ENCODE results near the gene DOCK11. TPM values are rescaled to one million over a fixed set of nuclear protein-coding genes. Genes with fewer than 3 reads are reported as not detected.

Gene DOCK11
- total and polyA plus RNA-seq, 2 donors (not counting 1 experiment from before 2014, with no cell fraction given) = 31.0 to 83.5 TPM

GRCh38 chrX:118528071-118528737 is 32.6 kb downstream of the DOCK11 start:
- Histone ChIP-seq H3K79me2 (ENCODE audit: control insufficient read depth, insufficient read depth, low read length) (peaks cover 82% of the 10 kb centered on the region), H3K4me2 (replicated peaks; ENCODE audit: low read depth, low read length, poor library complexity, severe bottlenecking) (peak overlapping the region; percentile 72), H4K20me1 (ENCODE audit: control insufficient read depth, insufficient read depth, low read length, poor library complexity, severe bottlenecking) (no peaks in the 10 kb centered on the region), H3K9ac (ENCODE audit: low read length) (peak overlapping the region; percentile 69), H3K27me3 (replicated peaks in 1 of 4; ENCODE audit: control extremely low read depth in 1 of 4, control insufficient read depth in 3 of 4, insufficient read depth in 4 of 4, low read length in 3 of 4) (no peaks in the 10 kb centered on the region), H3K36me3 (replicated peaks in 1 of 2; ENCODE audit: control extremely low read depth in 1 of 2, control insufficient read depth in 1 of 2, extremely low read depth in 1 of 2, insufficient read depth in 2 of 2, low read length in 1 of 2) (peaks cover 0 to 3% of the 10 kb centered on the region in 2 experiments), H3K27ac (ENCODE audit: low read length in 2 of 2) (peak overlapping the region; percentile 78 to 87), H2AFZ (ENCODE audit: insufficient read depth, low read depth, low read length, poor library complexity, severe bottlenecking) (peak overlapping the region; percentile 73), H3K9me3 (ENCODE audit: control extremely low read depth in 1 of 3, control insufficient read depth in 2 of 3, insufficient read depth in 1 of 3, low read length in 2 of 3) (no peaks in the 10 kb centered on the region), H3K4me1 (ENCODE audit: control insufficient read depth in 2 of 2, insufficient read depth in 2 of 2, low read length in 2 of 2) (peaks cover 60 to 67% of the 10 kb centered on the region in 2 donors), H3K4me3 (ENCODE audit: control extremely low read depth in 1 of 5, extremely low read depth in 1 of 5, insufficient read depth in 1 of 5, low read depth in 2 of 5, low read length in 4 of 5) (peak overlapping the region; percentile 19 to 68 (median 52))
- no peaks in the 10 kb centered on the region for H3K27me3 Mint-ChIP-seq
- ChIA-PET POLR2A (interaction anchor here (1.9 kb wide), 1 partner anchor 32 kb away, joined by 4 read pairs; no protein-coding TSS in a partner anchor), CTCF (interaction anchor here (0.6 to 1.6 kb wide), 4 partner anchors 10 to 99 kb away, joined by 3 to 4 read pairs (median 3); partner anchors contain the start of gene DOCK11)
- 40% methylated on average over 2 of the region's 10 CpGs for WGBS (ENCODE audit: insufficient coverage)
- no peak for TF ChIP-seq CTCF (IDR thresholded peaks at IDR 0.05)
- TF ChIP-seq EZH2 (IDR thresholded peaks at IDR 0.05; ENCODE audit: borderline replicate concordance, insufficient read depth, low read depth, low read length, poor library complexity, severe bottlenecking) = no peak
- ATAC-seq (ENCODE audit: low read depth) (peak; percentile 64), DNase-seq (peak; percentile 68)
- peak overlapping the region; percentile 95 for H3K27ac Mint-ChIP-seq
- H3K4me3 Mint-ChIP-seq = peak overlapping the region; percentile 91
- H3K9me3 Mint-ChIP-seq (ENCODE audit: insufficient read depth) = no peaks in the 10 kb centered on the region
- H3K4me1 Mint-ChIP-seq = peaks cover 70% of the 10 kb centered on the region
- intact Hi-C loops (cut with micrococcal nuclease) = loop anchor here (1.0 to 10.0 kb wide), 2 partner anchors 33 to 183 kb away; partner anchors contain the start of genes DOCK11 and WDR44
